Vagina (tissue), 2 donors: Measurements from ENCODE around the gene ARHGEF4.

Source experiments
- POLR2AphosphoS5 ChIP-seq, 2 donors: sonication (generic); formaldehyde crosslinking; IDR thresholded peaks; one replicate each; pipeline ENCODE4 v1.9.0; 2017; ENCODE audit warnings: antibody characterized with exemption in 2 of 2, mild to moderate bottlenecking in 2 of 2, low read depth in 1 of 2; ENCODE audit not compliant: insufficient read depth in 1 of 2
- TF ChIP-seq, protein P1 (sequence below), 3 experiments: fragments of 450-650 bp in 2 of 3; fragments of 200-600 bp in 1 of 3; sonication (generic) in 1 of 3; IDR thresholded peaks; one replicate each; pipeline ENCODE4 v1.5.1; 2017 to 2019; ENCODE audit warnings: antibody characterized with exemption in 3 of 3, mild to moderate bottlenecking in 2 of 3, moderate library complexity in 2 of 3

DNA sequence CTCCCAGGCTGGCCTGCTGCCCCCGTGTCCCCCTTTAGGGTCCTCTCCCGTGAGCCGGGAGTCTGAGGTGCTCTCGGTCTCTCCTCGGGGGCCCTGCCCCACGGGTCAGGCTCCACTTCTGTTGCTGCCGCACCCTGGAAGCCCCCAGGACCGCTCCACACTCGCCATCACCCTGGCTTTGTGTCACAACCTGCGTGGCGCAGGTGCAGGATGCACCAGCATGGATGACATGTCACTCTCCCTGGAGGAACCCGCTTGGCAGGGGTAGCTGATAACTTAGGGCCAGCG lies 10.8 kb upstream of the ARHGEF4 start:
- no peak for TF ChIP-seq POLR2AphosphoS5 (IDR thresholded peaks at IDR 0.05; ENCODE audit: insufficient read depth in 1 of 2, low read depth in 1 of 2)
- TF ChIP-seq, protein P1, sequence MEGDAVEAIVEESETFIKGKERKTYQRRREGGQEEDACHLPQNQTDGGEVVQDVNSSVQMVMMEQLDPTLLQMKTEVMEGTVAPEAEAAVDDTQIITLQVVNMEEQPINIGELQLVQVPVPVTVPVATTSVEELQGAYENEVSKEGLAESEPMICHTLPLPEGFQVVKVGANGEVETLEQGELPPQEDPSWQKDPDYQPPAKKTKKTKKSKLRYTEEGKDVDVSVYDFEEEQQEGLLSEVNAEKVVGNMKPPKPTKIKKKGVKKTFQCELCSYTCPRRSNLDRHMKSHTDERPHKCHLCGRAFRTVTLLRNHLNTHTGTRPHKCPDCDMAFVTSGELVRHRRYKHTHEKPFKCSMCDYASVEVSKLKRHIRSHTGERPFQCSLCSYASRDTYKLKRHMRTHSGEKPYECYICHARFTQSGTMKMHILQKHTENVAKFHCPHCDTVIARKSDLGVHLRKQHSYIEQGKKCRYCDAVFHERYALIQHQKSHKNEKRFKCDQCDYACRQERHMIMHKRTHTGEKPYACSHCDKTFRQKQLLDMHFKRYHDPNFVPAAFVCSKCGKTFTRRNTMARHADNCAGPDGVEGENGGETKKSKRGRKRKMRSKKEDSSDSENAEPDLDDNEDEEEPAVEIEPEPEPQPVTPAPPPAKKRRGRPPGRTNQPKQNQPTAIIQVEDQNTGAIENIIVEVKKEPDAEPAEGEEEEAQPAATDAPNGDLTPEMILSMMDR (IDR thresholded peaks at IDR 0.05) = no peak
